H1 (cell line): ENCODE measurements around the gene CRIP1. TPM values are rescaled to one million over a fixed set of nuclear protein-coding genes. Genes with fewer than 3 reads are reported as not detected.

Experiments
- CTCF ChIA-PET: fragments of 300-600 bp; sonication (Branson Sonifier 250); formaldehyde crosslinking; loops from one replicate; lab custom pipeline; 2021; ENCODE audit not compliant: partially characterized antibody; lab: Charles Lee
- POLR2A ChIA-PET: fragments of 300-600 bp; sonication (Branson Sonifier 250); formaldehyde crosslinking; loops from one replicate; lab custom pipeline; 2021; ENCODE audit warnings: inconsistent platforms; ENCODE audit not compliant: partially characterized antibody; lab: Charles Lee
- DNase-seq, 2 experiments: peaks; one replicate each; pipeline versions ENCODE4 v3.0.0 to v3.0.0-alpha.2; 2010 to 2022; ENCODE audit warnings: low spot score in 2 of 2, low read depth in 1 of 2, mixed read lengths in 1 of 2
- FAIRE-seq: peaks from 2 replicates; lab custom pipeline; 2011; peaks lifted over from hg19 to GRCh38; lab: Jason Lieb, UNC
- H2AFZ ChIP-seq: 2 replicates; pipeline ENCODE4 v1.8.1; 2012; ENCODE audit warnings: low read length, inconsistent platforms
- H2AK5ac ChIP-seq: 2 replicates; pipeline ENCODE4 v1.6.1; 2013; ENCODE audit warnings: low read depth, low read length
- H2BK120ac ChIP-seq: replicated peaks from 2 replicates; pipeline ENCODE3; 2013; ENCODE audit warnings: low read depth, low read length, inconsistent platforms
- H2BK12ac ChIP-seq: 2 replicates; pipeline ENCODE4 v1.6.1; 2013; ENCODE audit warnings: low read depth, low read length
- H2BK15ac ChIP-seq: 2 replicates; pipeline ENCODE4 v1.6.1; 2013; ENCODE audit warnings: low read length
- H2BK20ac ChIP-seq: 2 replicates; pipeline ENCODE4 v1.6.1; 2013; ENCODE audit warnings: low read length
- H2BK5ac ChIP-seq: 2 replicates; pipeline ENCODE4 v1.6.1; 2013; ENCODE audit warnings: low read depth, low read length
- H3K14ac ChIP-seq: 2 replicates; pipeline ENCODE4 v1.6.1; 2013; ENCODE audit warnings: inconsistent platforms; ENCODE audit not compliant: insufficient read length
- H3K18ac ChIP-seq: 2 replicates; pipeline ENCODE4 v1.6.1; 2013; ENCODE audit warnings: low read length; ENCODE audit errors: extremely low read depth
- H3K23ac ChIP-seq: 2 replicates; pipeline ENCODE4 v1.6.1; 2013; ENCODE audit warnings: inconsistent platforms; ENCODE audit not compliant: insufficient read length
- H3K23me2 ChIP-seq: 2 replicates; pipeline ENCODE4 v1.6.1; 2013; ENCODE audit warnings: low read depth, low read length
- H3K27ac ChIP-seq: 2 replicates; pipeline ENCODE4 v1.6.1; 2011; ENCODE audit warnings: low read depth, low read length, inconsistent platforms
- H3K27me3 ChIP-seq, 4 experiments: replicated peaks in 1 of 4; 1 replicate in 1 of 4; 2 replicates in 3 of 4; pipeline versions ENCODE4 v1.6.1 to v1.8.1; 2011 to 2013; ENCODE audit warnings: low read length in 3 of 4, mild to moderate bottlenecking in 3 of 4, inconsistent platforms in 2 of 4, mixed read lengths in 2 of 4, moderate library complexity in 1 of 4; ENCODE audit not compliant: control insufficient read depth in 3 of 4, insufficient read depth in 3 of 4; ENCODE audit errors: extremely low read depth in 1 of 4
- H3K36me3 ChIP-seq, 4 experiments: 2 replicates each; pipeline versions ENCODE4 v1.6.1 to v1.8.1; 2011 to 2013; ENCODE audit warnings: mild to moderate bottlenecking in 4 of 4, low read length in 3 of 4, moderate library complexity in 2 of 4, control low read depth in 1 of 4, inconsistent platforms in 1 of 4; ENCODE audit not compliant: insufficient read depth in 4 of 4, control insufficient read depth in 2 of 4
- H3K4ac ChIP-seq: replicated peaks from 2 replicates; pipeline ENCODE3; 2013; ENCODE audit warnings: low read length, low read depth, mixed read lengths, inconsistent platforms; ENCODE audit not compliant: insufficient read length
- H3K4me1 ChIP-seq, 4 experiments: replicated peaks in 1 of 4; 1 replicate in 1 of 4; 2 replicates in 3 of 4; pipeline versions ENCODE4 v1.6.1 to v1.8.1; 2011 to 2013; ENCODE audit warnings: low read length in 3 of 4, inconsistent platforms in 2 of 4, mixed read lengths in 1 of 4; ENCODE audit not compliant: insufficient read depth in 4 of 4, control insufficient read depth in 3 of 4
- H3K4me2 ChIP-seq, 2 experiments: 2 replicates each; pipeline versions ENCODE4 v1.6.1 to v1.8.1; 2011 to 2013; ENCODE audit warnings: low read depth in 2 of 2, low read length in 2 of 2, control low read depth in 1 of 2, inconsistent platforms in 1 of 2, mild to moderate bottlenecking in 1 of 2; ENCODE audit not compliant: insufficient read depth in 1 of 2
- H3K4me3 ChIP-seq, 4 experiments: fragments of 200-600, 300-600 bp in 1 of 4; sonication (generic), shearing (Covaris generic), sonication (Bioruptor Twin) in 1 of 4; 2 replicates each; pipeline versions ENCODE4 v1.5.1 to v1.8.1; 2011 to 2016; ENCODE audit warnings: low read length in 4 of 4, low read depth in 3 of 4, control low read depth in 2 of 4, inconsistent platforms in 2 of 4, mild to moderate bottlenecking in 2 of 4, mixed read lengths in 1 of 4, moderate library complexity in 1 of 4; ENCODE audit not compliant: insufficient read depth in 2 of 4; ENCODE audit errors: extremely low read depth in 1 of 4
- H3K56ac ChIP-seq: replicated peaks from 2 replicates; pipeline ENCODE3; 2013; ENCODE audit warnings: low read depth, mild to moderate bottlenecking, mixed read lengths, low read length, inconsistent platforms; ENCODE audit not compliant: insufficient read length
- H3K79me1 ChIP-seq: 2 replicates; pipeline ENCODE4 v1.6.1; 2013; ENCODE audit warnings: low read depth, low read length, control low read depth
- H3K79me2 ChIP-seq, 2 experiments: 2 replicates each; pipeline versions ENCODE4 v1.6.1 to v1.8.1; 2012 to 2013; ENCODE audit warnings: low read length in 2 of 2, mild to moderate bottlenecking in 2 of 2, inconsistent platforms in 1 of 2; ENCODE audit not compliant: insufficient read depth in 2 of 2, control insufficient read depth in 1 of 2
- H3K9ac ChIP-seq, 4 experiments: replicated peaks in 1 of 4; 1 replicate in 1 of 4; 2 replicates in 3 of 4; pipeline versions ENCODE4 v1.6.1 to v1.8.1; 2011 to 2013; ENCODE audit warnings: low read depth in 3 of 4, low read length in 3 of 4, control low read depth in 2 of 4, mild to moderate bottlenecking in 2 of 4, moderate library complexity in 2 of 4, inconsistent platforms in 1 of 4; ENCODE audit errors: extremely low read depth in 1 of 4
- H3K9me3 ChIP-seq, 2 experiments: 2 replicates each; pipeline versions ENCODE4 v1.6.1 to v1.8.1; 2012 to 2013; ENCODE audit warnings: mild to moderate bottlenecking in 2 of 2, moderate library complexity in 2 of 2, control low read depth in 1 of 2, inconsistent platforms in 1 of 2, low read depth in 1 of 2, low read length in 1 of 2, mixed read lengths in 1 of 2; ENCODE audit not compliant: insufficient read depth in 2 of 2
- H4K20me1 ChIP-seq, 2 experiments: replicated peaks in 1 of 2; 2 replicates each; pipeline versions ENCODE3 to v1.8.1; 2011 to 2013; ENCODE audit warnings: inconsistent platforms in 2 of 2, low read length in 2 of 2, mild to moderate bottlenecking in 1 of 2; ENCODE audit not compliant: insufficient read depth in 2 of 2, control insufficient read depth in 1 of 2
- H4K5ac ChIP-seq: 2 replicates; pipeline ENCODE4 v1.6.1; 2013; ENCODE audit warnings: low read length, low read depth, mixed read lengths, inconsistent platforms; ENCODE audit not compliant: insufficient read length
- H4K8ac ChIP-seq: 2 replicates; pipeline ENCODE4 v1.8.0; 2013; ENCODE audit warnings: mild to moderate bottlenecking, moderate library complexity, low read length, inconsistent platforms; ENCODE audit not compliant: insufficient read depth; ENCODE audit errors: extremely low read depth
- H4K91ac ChIP-seq: replicated peaks from 2 replicates; pipeline ENCODE3; 2013; ENCODE audit warnings: low read length, mixed read lengths, inconsistent platforms; ENCODE audit not compliant: insufficient read length
- BRCA1 ChIP-seq: IDR thresholded peaks from 2 replicates; pipeline ENCODE4 v1.6.1; 2012; ENCODE audit warnings: low read depth, low read length, improper control_type of control experiment
- CTBP2 ChIP-seq: IDR thresholded peaks from 2 replicates; pipeline ENCODE4 v1.7.0; 2011; ENCODE audit warnings: borderline replicate concordance, mild to moderate bottlenecking, moderate library complexity, mixed read lengths, low read length; ENCODE audit not compliant: insufficient read depth, insufficient read length
- EGR1 ChIP-seq: IDR thresholded peaks from 2 replicates; pipeline ENCODE4 v1.6.1; 2011; ENCODE audit warnings: low read depth, low read length, borderline replicate concordance
- EP300 ChIP-seq, 2 experiments: IDR thresholded peaks; 1 replicate in 1 of 2; 2 replicates in 1 of 2; pipeline ENCODE4 v1.6.1; 2011 to 2012; ENCODE audit warnings: low read depth in 2 of 2, low read length in 2 of 2, mild to moderate bottlenecking in 2 of 2, borderline replicate concordance in 1 of 2, inconsistent platforms in 1 of 2, moderate library complexity in 1 of 2
- GTF2F1 ChIP-seq: IDR thresholded peaks from 2 replicates; pipeline ENCODE4 v1.6.1; 2012; ENCODE audit warnings: low read depth, low read length, improper control_type of control experiment, borderline replicate concordance
- HDAC2 ChIP-seq, 2 experiments: fragments of 300-600 bp in 1 of 2; sonication (generic) in 1 of 2; IDR thresholded peaks; 2 replicates each; pipeline ENCODE4 v1.6.1; 2011 to 2012; ENCODE audit warnings: low read depth in 2 of 2, low read length in 2 of 2, mild to moderate bottlenecking in 2 of 2, moderate library complexity in 2 of 2, borderline replicate concordance in 1 of 2, inconsistent platforms in 1 of 2
- KDM1A ChIP-seq: fragments of 200-600, 300-600 bp; sonication (generic); IDR thresholded peaks from 2 replicates; pipeline ENCODE4 v1.7.1; 2016; ENCODE audit warnings: mild to moderate bottlenecking, low read length, borderline replicate concordance
- POLR2AphosphoS5 ChIP-seq: IDR thresholded peaks from 2 replicates; pipeline ENCODE4 v1.6.1; 2011; ENCODE audit warnings: low read depth, low read length
- RNF2 ChIP-seq: fragments of 200-900, 300-1000 bp; sonication (generic); IDR thresholded peaks from 2 replicates; pipeline ENCODE4 v1.7.1; 2016; ENCODE audit warnings: borderline replicate concordance, low read depth, mild to moderate bottlenecking, antibody characterized with exemption, low read length; ENCODE audit not compliant: poor library complexity, severe bottlenecking; ENCODE audit errors: missing control alignments
- SIX5 ChIP-seq: IDR thresholded peaks from 2 replicates; pipeline ENCODE4 v1.6.1; 2011; ENCODE audit warnings: mild to moderate bottlenecking, low read depth, low read length
- SP4 ChIP-seq: IDR thresholded peaks from 2 replicates; pipeline ENCODE4 v1.6.1; 2012; ENCODE audit warnings: low read length, inconsistent platforms
- TEAD4 ChIP-seq: IDR thresholded peaks from 2 replicates; pipeline ENCODE4 v1.6.1; 2012; ENCODE audit warnings: low read depth, low read length, inconsistent platforms, mixed read lengths
- WGBS, 2 experiments: shearing (Covaris generic) in 1 of 2; methylation state at CpG; one replicate each; pipeline versions ENCODE4 v1.1.6 to v1.1.7; 2013 to 2015; ENCODE audit warnings: low lambda C conversion rate in 2 of 2, mixed read lengths in 2 of 2, inconsistent platforms in 1 of 2, low coverage in 1 of 2, missing lambda C conversion rate in 1 of 2; ENCODE audit not compliant: insufficient replicate concordance in 2 of 2, insufficient coverage in 1 of 2, insufficient read length in 1 of 2; ENCODE audit errors: extremely low coverage in 1 of 2, missing lambda C conversion rate in 1 of 2; 5-methylcytosine and 5-hydroxymethylcytosine counted together
- polyA plus RNA-seq, 7 experiments: library from polyadenylated mRNA; depleted of rRNA in 3 of 7; stranded (reverse) in 5 of 7; unstranded in 2 of 7; fragments of >200 nt in 5 of 7; fragments of 200-250 nt in 2 of 7; gene quantifications; 1 replicate in 5 of 7; 2 replicates in 1 of 7; 4 replicates in 1 of 7; pipeline versions ENCODE4 v1.2.1 to v1.2.3, GENCODE V29; 2011 to 2013; ENCODE audit warnings: missing spikeins in 2 of 7, mixed read lengths in 2 of 7
- total RNA-seq: library from RNA; stranded (reverse); fragmentation: NEBNext Ultra II Directional; extraction: Animal tissue kit (Norgen Biotek cat#: 25700); gene quantifications from 2 replicates; pipeline ENCODE4 v1.2.1, GENCODE V29; 2021

CRIP1 gene
- total and polyA plus RNA-seq, 2 of the 8 experiments (the other 6 are each of a cell fraction or from before 2014, with no cell fraction given): 1.2 to 2.2 TPM

- TF ChIP-seq HDAC2 (IDR thresholded peaks at IDR 0.05; ENCODE audit: borderline replicate concordance in 1 of 2, low read depth in 2 of 2, low read length in 2 of 2) (no peak), SIX5 (no peak), CTBP2 (no peak), POLR2AphosphoS5 (no peak), TEAD4 (no peak), BRCA1 (no peak), EP300 (IDR thresholded peaks at IDR 0.05; ENCODE audit: borderline replicate concordance in 1 of 2, low read depth in 2 of 2, low read length in 2 of 2) (no peak), EGR1 (no peak), KDM1A (no peak), RNF2 (no peak), SP4 (no peak), GTF2F1 (no peak)
- Histone ChIP-seq H3K27me3 (no peaks in the 10 kb centered on the region; a peak in 1 of 7 replicates), H2BK12ac (no peak overlapping the region), H3K4me2 (no peak overlapping the region), H3K56ac (no peak overlapping the region), H3K79me2 (no peaks in the 10 kb centered on the region), H3K23me2 (no peaks in the 10 kb centered on the region), H2BK15ac (no peak overlapping the region), H3K23ac (no peak overlapping the region), H2BK5ac (no peak overlapping the region), H2BK20ac (no peak overlapping the region), H2BK120ac (no peak overlapping the region), H3K9ac (no peak overlapping the region), H2AFZ (no peak overlapping the region), H4K5ac (no peak overlapping the region), H3K4ac (no peak overlapping the region), H3K18ac (no peak overlapping the region), H3K4me1 (no peaks in the 10 kb centered on the region), H4K91ac (no peak overlapping the region), H3K9me3 (peaks cover 0 to 10% of the 10 kb centered on the region in 2 experiments; a peak in 1 of 4 replicates), H4K20me1 (no peaks in the 10 kb centered on the region), H3K14ac (no peak overlapping the region), H3K4me3 (no peak overlapping the region), H4K8ac (no peak overlapping the region), H3K79me1 (no peaks in the 10 kb centered on the region), H2AK5ac (no peak overlapping the region), H3K27ac (no peak overlapping the region), H3K36me3 (no peaks in the 10 kb centered on the region)
- ChIA-PET POLR2A (no interaction called here), CTCF (interaction anchor here (1.5 kb wide), 1 partner anchor 29 kb away, joined by 4 read pairs; no protein-coding TSS in a partner anchor)
- DNase-seq (no peak), FAIRE-seq (no peak)
- 86% methylated on average over 12 of the region's 12 CpGs; no CpG with 5 or more reads in 1 of the 2 experiments for WGBS, 2 experiments
Measured at GRCh38 chr14:105508601-105509000, 21.9 kb downstream of the CRIP1 start.
